ENCODE measurements around the gene BPGM.
A peak's percentile ranks its signal among the peaks of the same experiment; 100 is the strongest.

Gene BPGM

DNA sequence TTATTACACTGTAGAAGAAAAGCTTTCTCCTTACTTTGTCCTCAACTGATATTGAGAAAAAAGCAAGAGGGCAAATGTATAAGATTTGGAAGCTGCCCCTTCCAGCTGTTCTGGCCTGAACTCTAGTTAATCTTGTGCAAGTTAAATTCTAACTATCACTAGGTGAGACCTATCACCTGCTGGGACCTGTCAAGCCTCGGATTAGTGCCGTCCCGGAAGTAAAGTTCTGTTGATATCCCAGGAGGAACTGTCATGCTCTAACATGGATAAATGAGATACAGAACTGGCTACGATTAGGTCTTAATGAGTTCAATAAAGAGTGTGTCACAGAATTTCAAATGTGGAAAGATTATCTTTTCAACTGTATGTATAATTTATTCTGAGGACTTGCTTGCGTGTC is 1.2 kb upstream of the BPGM start:
- Histone ChIP-seq H4K20me1 (ENCODE audit: insufficient read depth, low read length) (no peaks in the 10 kb centered on the region), H3K79me2 (ENCODE audit: insufficient read depth, low read length) (peaks cover 30% of the 10 kb centered on the region), H3K9ac (ENCODE audit: low read depth, low read length) (peak overlapping the region; percentile 70), H3K27me3 (ENCODE audit: insufficient read depth, low read length, poor library complexity) (no peaks in the 10 kb centered on the region), H3K27ac (ENCODE audit: low read length) (peak overlapping the region; percentile 84), H2AFZ (ENCODE audit: low read depth, low read length) (peak overlapping the region; percentile 59), H3K9me3 (ENCODE audit: insufficient read depth, low read length, severe bottlenecking) (no peaks in the 10 kb centered on the region), H3K4me1 (ENCODE audit: insufficient read depth, low read length) (peaks cover 31% of the 10 kb centered on the region), H3K36me3 (ENCODE audit: insufficient read depth, low read length) (no peaks in the 10 kb centered on the region), H3K4me3 (ENCODE audit: low read depth in 1 of 2, low read length in 2 of 2) (peak overlapping the region; percentile 70 to 75; a peak in 3 of 4 replicates), H3K4me2 (ENCODE audit: insufficient read depth, low read length) (peak overlapping the region; percentile 85)
- TF ChIP-seq, protein P1, sequence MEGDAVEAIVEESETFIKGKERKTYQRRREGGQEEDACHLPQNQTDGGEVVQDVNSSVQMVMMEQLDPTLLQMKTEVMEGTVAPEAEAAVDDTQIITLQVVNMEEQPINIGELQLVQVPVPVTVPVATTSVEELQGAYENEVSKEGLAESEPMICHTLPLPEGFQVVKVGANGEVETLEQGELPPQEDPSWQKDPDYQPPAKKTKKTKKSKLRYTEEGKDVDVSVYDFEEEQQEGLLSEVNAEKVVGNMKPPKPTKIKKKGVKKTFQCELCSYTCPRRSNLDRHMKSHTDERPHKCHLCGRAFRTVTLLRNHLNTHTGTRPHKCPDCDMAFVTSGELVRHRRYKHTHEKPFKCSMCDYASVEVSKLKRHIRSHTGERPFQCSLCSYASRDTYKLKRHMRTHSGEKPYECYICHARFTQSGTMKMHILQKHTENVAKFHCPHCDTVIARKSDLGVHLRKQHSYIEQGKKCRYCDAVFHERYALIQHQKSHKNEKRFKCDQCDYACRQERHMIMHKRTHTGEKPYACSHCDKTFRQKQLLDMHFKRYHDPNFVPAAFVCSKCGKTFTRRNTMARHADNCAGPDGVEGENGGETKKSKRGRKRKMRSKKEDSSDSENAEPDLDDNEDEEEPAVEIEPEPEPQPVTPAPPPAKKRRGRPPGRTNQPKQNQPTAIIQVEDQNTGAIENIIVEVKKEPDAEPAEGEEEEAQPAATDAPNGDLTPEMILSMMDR (IDR thresholded peaks at IDR 0.05; ENCODE audit: borderline replicate concordance, extremely low read depth, low read length, poor library complexity, severe bottlenecking): no peak
- TF ChIP-seq EZH2 (IDR thresholded peaks at IDR 0.05; ENCODE audit: borderline replicate concordance, low read depth, low read length, severe bottlenecking): no peak
- DNase-seq (no peak), ATAC-seq (ENCODE audit: insufficient read depth, low read depth) (no peak)

DNA sequence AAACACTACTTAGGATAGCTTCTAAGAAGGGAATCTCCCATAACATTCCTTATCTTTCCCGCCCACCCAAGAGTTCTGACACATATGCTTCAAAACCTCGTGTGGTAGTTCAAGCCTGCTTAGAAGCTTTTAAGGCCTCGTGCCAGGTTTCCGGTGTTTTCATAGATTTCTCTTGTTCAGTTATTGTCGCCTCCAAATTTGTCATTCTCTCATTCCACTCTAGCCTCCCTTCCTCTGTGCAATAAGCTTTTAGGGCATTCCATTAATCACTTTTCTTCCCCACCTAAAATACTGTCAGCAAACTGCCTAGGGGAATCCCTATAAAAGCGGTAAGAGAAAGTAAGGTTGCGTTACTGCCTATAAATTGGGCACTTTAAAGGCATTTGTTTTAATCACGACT is 718 bp upstream of the BPGM start:
- Histone ChIP-seq H3K4me3 (ENCODE audit: low read depth in 1 of 2, low read length in 2 of 2) (peak overlapping the region; percentile 70 to 75), H3K36me3 (ENCODE audit: insufficient read depth, low read length) (no peaks in the 10 kb centered on the region), H3K79me2 (ENCODE audit: insufficient read depth, low read length) (peaks cover 30% of the 10 kb centered on the region), H3K9ac (ENCODE audit: low read depth, low read length) (peak overlapping the region; percentile 70), H3K4me1 (ENCODE audit: insufficient read depth, low read length) (peaks cover 31% of the 10 kb centered on the region), H3K27me3 (ENCODE audit: insufficient read depth, low read length, poor library complexity) (no peaks in the 10 kb centered on the region), H4K20me1 (ENCODE audit: insufficient read depth, low read length) (no peaks in the 10 kb centered on the region), H2AFZ (ENCODE audit: low read depth, low read length) (peak overlapping the region; percentile 59), H3K4me2 (ENCODE audit: insufficient read depth, low read length) (peak overlapping the region; percentile 85), H3K27ac (ENCODE audit: low read length) (peak overlapping the region; percentile 84), H3K9me3 (ENCODE audit: insufficient read depth, low read length, severe bottlenecking) (no peaks in the 10 kb centered on the region)
- ATAC-seq (ENCODE audit: insufficient read depth, low read depth) (no peak), DNase-seq (peak; percentile 9)
- TF ChIP-seq, protein P1 (IDR thresholded peaks at IDR 0.05; ENCODE audit: borderline replicate concordance, extremely low read depth, low read length, poor library complexity, severe bottlenecking): no peak
- no peak for TF ChIP-seq EZH2 (IDR thresholded peaks at IDR 0.05; ENCODE audit: borderline replicate concordance, low read depth, low read length, severe bottlenecking)

DNA sequence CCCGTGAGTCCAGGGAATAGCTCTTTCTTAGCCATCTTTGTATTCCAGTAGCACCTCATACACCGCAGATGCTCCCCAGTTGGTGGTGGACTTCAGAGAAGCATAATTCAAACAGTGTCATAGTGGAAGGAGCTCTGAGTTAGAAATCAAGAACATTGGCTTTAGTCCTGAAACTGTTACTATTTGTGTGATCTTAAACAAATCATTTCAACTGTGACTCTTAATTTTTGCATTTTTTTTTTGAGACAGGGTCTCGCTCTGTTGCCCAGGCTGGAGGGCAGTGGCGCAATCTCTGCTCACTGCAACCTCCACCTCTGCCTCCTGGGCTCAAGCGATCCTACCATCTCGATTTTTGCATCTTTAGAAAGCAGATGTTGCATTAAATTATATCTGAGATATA is 1.8 kb downstream of the BPGM start:
- Histone ChIP-seq H3K9ac (ENCODE audit: low read depth, low read length) (no peak overlapping the region), H3K79me2 (ENCODE audit: insufficient read depth, low read length) (peaks cover 38% of the 10 kb centered on the region), H3K9me3 (ENCODE audit: insufficient read depth, low read length, severe bottlenecking) (no peaks in the 10 kb centered on the region), H3K27ac (ENCODE audit: low read length) (no peak overlapping the region), H3K4me2 (ENCODE audit: insufficient read depth, low read length) (peak overlapping the region; percentile 93; the same call in 1 of the 2 replicates), H3K4me1 (ENCODE audit: insufficient read depth, low read length) (peaks cover 31% of the 10 kb centered on the region), H3K4me3 (ENCODE audit: low read depth in 1 of 2, low read length in 2 of 2) (no peak overlapping the region), H3K27me3 (ENCODE audit: insufficient read depth, low read length, poor library complexity) (no peaks in the 10 kb centered on the region), H2AFZ (ENCODE audit: low read depth, low read length) (no peak overlapping the region), H4K20me1 (ENCODE audit: insufficient read depth, low read length) (no peaks in the 10 kb centered on the region), H3K36me3 (ENCODE audit: insufficient read depth, low read length) (no peaks in the 10 kb centered on the region)
- no peak for DNase-seq
- no peak for TF ChIP-seq EZH2 (IDR thresholded peaks at IDR 0.05; ENCODE audit: borderline replicate concordance, low read depth, low read length, severe bottlenecking)
- TF ChIP-seq, protein P1 (IDR thresholded peaks at IDR 0.05; ENCODE audit: borderline replicate concordance, extremely low read depth, low read length, poor library complexity, severe bottlenecking): no peak
- no peak for ATAC-seq (ENCODE audit: insufficient read depth, low read depth)
